ENCODE data around the gene C9orf50.

Gene C9orf50

DNA sequence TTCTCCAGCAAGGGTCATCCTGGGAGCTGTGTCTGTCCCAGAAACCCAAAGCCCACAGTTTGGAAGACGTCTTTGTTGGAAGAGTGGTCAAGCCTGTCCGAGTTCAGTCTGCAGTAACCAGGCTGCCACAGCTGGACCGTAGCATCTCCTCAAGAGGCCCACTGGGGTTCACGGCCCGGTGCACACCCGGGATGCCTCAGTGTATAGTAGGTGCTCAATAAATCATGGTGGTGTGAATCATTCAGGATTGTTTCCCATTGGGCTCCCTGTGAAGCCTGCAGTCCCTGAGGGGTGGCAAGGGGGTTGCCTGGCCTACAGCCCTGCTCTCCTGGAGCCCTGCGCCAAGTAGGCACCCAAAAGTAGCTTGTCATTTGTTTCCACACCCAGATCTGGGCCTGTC lies 34.3 kb upstream of the C9orf50 start:
- no peak overlapping the region for H3K4me3 ChIP-seq (ENCODE audit: low read depth, low read length)
- DNase-seq (ENCODE audit: low read depth) = no peak
- TF ChIP-seq, protein P1, sequence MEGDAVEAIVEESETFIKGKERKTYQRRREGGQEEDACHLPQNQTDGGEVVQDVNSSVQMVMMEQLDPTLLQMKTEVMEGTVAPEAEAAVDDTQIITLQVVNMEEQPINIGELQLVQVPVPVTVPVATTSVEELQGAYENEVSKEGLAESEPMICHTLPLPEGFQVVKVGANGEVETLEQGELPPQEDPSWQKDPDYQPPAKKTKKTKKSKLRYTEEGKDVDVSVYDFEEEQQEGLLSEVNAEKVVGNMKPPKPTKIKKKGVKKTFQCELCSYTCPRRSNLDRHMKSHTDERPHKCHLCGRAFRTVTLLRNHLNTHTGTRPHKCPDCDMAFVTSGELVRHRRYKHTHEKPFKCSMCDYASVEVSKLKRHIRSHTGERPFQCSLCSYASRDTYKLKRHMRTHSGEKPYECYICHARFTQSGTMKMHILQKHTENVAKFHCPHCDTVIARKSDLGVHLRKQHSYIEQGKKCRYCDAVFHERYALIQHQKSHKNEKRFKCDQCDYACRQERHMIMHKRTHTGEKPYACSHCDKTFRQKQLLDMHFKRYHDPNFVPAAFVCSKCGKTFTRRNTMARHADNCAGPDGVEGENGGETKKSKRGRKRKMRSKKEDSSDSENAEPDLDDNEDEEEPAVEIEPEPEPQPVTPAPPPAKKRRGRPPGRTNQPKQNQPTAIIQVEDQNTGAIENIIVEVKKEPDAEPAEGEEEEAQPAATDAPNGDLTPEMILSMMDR (IDR thresholded peaks at IDR 0.05; ENCODE audit: control insufficient read depth, extremely low read depth, insufficient read depth) = no peak

DNA sequence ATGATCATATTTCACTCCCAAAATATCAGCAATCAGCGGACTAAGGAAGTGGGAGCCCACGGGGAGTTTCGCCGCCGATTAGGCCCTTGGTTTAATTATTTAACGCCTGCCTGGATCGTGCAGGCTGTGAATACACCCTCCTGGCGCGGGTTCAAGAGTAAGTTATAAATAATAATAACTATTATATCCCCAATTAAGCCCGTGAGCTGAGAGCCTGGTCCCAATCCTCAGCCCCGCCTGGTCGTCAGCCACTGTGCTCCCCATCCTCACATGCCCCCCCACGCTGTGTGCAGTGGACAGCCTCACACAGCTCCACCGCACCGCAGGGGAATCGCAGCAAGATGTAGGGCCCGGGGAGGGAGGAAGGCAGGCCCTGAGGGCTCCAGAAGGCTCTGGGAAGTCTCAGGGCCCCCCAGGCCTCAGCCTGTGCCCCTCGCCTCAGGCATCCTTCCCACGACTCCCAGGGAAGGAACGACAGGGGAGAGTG lies 33.7 kb upstream of the C9orf50 start:
- TF ChIP-seq, protein P1 (IDR thresholded peaks at IDR 0.05; ENCODE audit: control insufficient read depth, extremely low read depth, insufficient read depth) = no peak
- no peak for DNase-seq (ENCODE audit: low read depth)
- H3K4me3 ChIP-seq (ENCODE audit: low read depth, low read length) = no peak overlapping the region

DNA sequence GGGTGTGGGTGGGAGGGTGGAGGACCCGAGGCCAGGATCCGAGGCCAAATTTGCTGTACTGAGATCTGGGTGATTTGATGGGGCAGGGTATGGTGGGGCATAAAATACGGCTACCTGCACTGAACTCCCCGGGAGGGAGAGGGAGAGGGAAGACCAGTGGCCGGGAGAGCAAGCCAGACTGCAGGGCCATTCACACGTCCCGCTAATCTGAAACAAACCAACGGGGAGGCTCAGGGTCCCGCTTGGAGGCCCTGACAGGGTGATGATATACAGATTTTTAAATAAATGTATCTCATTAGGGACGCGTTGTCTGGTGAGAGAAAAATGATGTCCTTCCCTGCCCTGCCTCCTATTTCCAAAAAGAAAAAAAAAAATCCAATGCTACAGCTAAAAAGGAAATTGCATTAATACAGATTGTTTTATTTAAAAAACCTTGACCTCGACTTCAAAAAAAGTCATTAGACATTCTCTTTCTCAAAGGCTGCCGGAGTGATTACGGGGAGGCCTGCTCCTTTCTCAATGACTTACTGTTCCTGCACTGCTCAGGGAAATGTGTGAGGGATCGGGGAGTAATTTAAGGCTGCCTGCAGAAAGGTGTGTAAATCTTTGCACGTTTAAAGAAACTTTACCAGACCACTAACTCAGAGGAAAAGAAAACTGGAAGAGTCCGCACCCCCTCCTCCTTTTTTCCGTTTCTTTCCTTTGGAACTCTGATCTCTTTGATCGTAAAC lies 33.1 kb upstream of the C9orf50 start:
- DNase-seq (ENCODE audit: low read depth) = no peak
- TF ChIP-seq, protein P1 (IDR thresholded peaks at IDR 0.05; ENCODE audit: control insufficient read depth, extremely low read depth, insufficient read depth) = no peak
- H3K4me3 ChIP-seq (ENCODE audit: low read depth, low read length) = no peak overlapping the region

DNA sequence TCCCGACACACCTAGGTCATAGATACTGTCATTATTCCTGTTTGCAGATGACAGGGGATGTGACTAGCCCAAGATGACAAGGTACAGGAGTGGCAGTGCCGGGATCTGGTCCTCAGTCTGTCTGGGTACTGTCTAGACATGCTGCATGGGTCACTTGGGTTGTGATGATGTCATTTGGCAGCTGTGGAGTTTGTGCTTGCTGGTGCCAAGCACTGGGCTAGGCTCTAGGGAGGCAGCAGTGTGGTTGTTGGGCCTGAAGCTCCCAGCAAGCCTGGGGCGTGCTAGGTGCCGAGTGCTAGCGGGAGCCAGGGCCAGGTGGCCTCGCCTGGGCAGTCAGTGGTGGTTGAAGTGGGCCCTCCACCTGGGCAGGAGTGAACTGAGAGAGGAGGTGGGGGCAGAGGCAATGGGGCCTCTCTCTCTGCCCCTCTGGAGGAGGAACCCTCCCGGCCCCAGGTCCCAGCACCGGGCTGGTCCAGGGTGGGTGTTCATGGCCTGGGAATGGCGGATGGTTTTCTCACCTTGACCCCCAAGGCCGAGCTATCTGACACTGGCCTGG lies 29.9 kb upstream of the C9orf50 start:
- no peak for DNase-seq (ENCODE audit: low read depth)
- no peak overlapping the region for H3K4me3 ChIP-seq (ENCODE audit: low read depth, low read length)
- TF ChIP-seq, protein P1 (IDR thresholded peaks at IDR 0.05; ENCODE audit: control insufficient read depth, extremely low read depth, insufficient read depth) = no peak

DNA sequence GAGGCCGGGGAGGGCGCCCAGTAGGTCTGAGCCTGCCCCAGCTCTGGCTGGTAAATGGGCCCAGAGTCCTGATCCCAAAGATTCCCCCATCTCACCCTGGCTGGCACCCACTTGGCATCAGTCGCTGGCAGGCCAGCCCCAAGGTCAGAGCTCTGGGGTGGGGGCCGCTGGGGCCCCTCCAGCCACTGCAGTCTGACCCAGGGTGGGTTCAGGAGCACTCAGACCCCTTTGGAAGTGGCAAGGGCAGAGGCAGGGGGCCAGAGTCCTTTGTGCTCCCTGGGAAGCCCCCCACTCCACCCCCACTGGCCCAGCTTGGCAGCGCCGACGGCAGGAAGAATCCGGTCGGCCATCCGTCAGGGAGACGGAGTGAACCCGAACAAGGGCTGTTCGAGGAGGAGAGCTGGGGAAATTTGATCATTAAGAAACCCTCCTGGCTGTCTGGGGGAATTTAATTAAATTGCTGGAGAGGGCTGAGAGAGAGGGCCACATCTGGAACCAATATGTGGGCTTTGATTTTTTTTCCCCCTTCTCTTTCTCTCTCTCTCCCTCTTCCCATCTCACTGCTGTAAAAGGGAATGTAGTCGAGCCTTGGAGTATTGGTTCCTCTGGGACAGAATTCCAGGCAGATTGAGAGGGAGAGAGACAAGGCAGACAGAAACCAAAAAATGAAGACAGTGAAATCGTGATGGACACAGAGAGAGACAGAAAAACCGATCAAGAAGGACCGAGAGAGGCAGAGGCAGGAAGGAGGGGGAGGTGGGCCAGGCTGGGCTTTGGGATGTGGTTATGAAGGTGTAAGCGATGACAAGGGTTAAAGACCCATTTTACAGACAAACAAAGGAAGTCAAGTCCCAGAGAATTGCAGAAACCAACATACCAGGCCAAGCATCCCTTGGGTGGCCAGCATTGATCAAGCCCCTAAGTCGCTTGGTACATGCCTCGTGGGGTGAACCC lies 29.1 kb upstream of the C9orf50 start:
- TF ChIP-seq, protein P1 (IDR thresholded peaks at IDR 0.05; ENCODE audit: control insufficient read depth, extremely low read depth, insufficient read depth) = no peak
- DNase-seq (ENCODE audit: low read depth) = no peak
- H3K4me3 ChIP-seq (ENCODE audit: low read depth, low read length) = no peak overlapping the region

DNA sequence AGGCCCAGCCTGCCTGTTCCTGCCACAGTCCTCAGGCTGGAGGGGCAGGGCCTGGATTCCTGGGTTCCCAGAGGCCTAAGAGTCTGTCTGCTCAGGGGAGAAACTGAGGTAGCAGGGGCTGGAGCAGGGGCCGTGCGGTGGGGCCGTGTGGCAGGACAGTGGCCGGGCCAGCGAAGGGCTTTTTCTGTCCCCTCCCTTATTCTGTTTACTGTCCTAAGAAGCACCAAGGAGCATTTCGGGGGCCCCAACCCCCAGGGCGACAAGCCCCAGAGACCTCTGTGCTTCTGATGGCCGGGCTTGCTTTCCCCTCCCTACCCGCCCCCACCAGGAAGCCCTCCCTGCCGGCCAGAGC lies 27.8 kb upstream of the C9orf50 start:
- DNase-seq (ENCODE audit: low read depth) = no peak
- TF ChIP-seq, protein P1 (IDR thresholded peaks at IDR 0.05; ENCODE audit: control insufficient read depth, extremely low read depth, insufficient read depth) = no peak
- H3K4me3 ChIP-seq (ENCODE audit: low read depth, low read length) = no peak overlapping the region
